K562 (cell line): ENCODE data around the gene LIMS2. TPM values are rescaled to one million over a fixed set of nuclear protein-coding genes. Genes with fewer than 3 reads are reported as not detected.

Experiments used
- BMI1 ChIP-seq: fragments of 150-350 bp; IDR thresholded peaks from 2 replicates; pipeline ENCODE4 v1.6.1; 2014; ENCODE audit warnings: low read length
- CHCHD3 ChIP-seq: fragments of 250-450 bp; sonication (Bioruptor Pico); IDR thresholded peaks from 2 replicates; pipeline ENCODE4 v2.1.2; 2022; ENCODE audit warnings: mild to moderate bottlenecking
- DPF2 ChIP-seq: fragments of 450-650 bp; IDR thresholded peaks from 2 replicates; pipeline ENCODE4 v1.6.1; 2016
- ETV6 ChIP-seq, 3 experiments: fragments of 150-350 bp in 1 of 3; sonication (generic) in 1 of 3; formaldehyde crosslinking in 1 of 3; IDR thresholded peaks; 2 replicates each; pipeline versions ENCODE4 v1.6.1 to v1.8.0; 2014 to 2022; ENCODE audit warnings: borderline replicate concordance in 2 of 3, low read depth in 2 of 3, antibody characterized with exemption in 1 of 3, low read length in 1 of 3, mild to moderate bottlenecking in 1 of 3, missing genetic modification reagents in 1 of 3
- FOXA3 ChIP-seq, 2 experiments: fragments of 450-650 bp in 1 of 2; sonication (generic) in 1 of 2; formaldehyde crosslinking; IDR thresholded peaks in 1 of 2; conservative IDR thresholded peaks in 1 of 2; 2 replicates each; pipeline versions ENCODE4 v1.4.0 to v1.8.0; 2020 to 2022; ENCODE audit warnings: mild to moderate bottlenecking in 2 of 2, missing genetic modification reagents in 1 of 2
- HMGN3 ChIP-seq: IDR thresholded peaks from 2 replicates; pipeline ENCODE4 v1.6.1; 2011; ENCODE audit warnings: borderline replicate concordance, low read depth, mild to moderate bottlenecking, mixed read lengths, low read length; ENCODE audit not compliant: insufficient read length; ENCODE audit errors: extremely low read depth
- HNRNPLL ChIP-seq: fragments of 200-400 bp; formaldehyde crosslinking; IDR thresholded peaks from 2 replicates; pipeline ENCODE4 v1.6.1; 2017; ENCODE audit warnings: low read length, low read depth, mild to moderate bottlenecking; ENCODE audit not compliant: poor library complexity, severe bottlenecking
- MED1 ChIP-seq: sonication (generic); formaldehyde crosslinking; IDR thresholded peaks from 2 replicates; pipeline ENCODE4 v1.8.1; 2023; ENCODE audit warnings: missing genetic modification reagents, borderline replicate concordance
- NCOA4 ChIP-seq: fragments of 450-650 bp; IDR thresholded peaks from 2 replicates; pipeline ENCODE4 v1.6.1; 2018; ENCODE audit warnings: mild to moderate bottlenecking; ENCODE audit not compliant: partially characterized antibody
- NCOR1 ChIP-seq: fragments of 450-650 bp; IDR thresholded peaks from 2 replicates; pipeline ENCODE4 v1.6.1; 2016; ENCODE audit warnings: mild to moderate bottlenecking, moderate library complexity
- NELFE ChIP-seq: IDR thresholded peaks from 2 replicates; pipeline ENCODE4 v1.6.1; 2011; ENCODE audit warnings: mild to moderate bottlenecking; ENCODE audit not compliant: insufficient read depth, insufficient read length
- NFXL1 ChIP-seq: fragments of 450-650 bp; formaldehyde crosslinking; IDR thresholded peaks from 2 replicates; pipeline ENCODE4 v1.4.0; 2021; ENCODE audit warnings: mild to moderate bottlenecking
- NRF1 ChIP-seq, 2 experiments: fragments of 450-650 bp; IDR thresholded peaks in 1 of 2; conservative IDR thresholded peaks in 1 of 2; 2 replicates each; pipeline ENCODE4 v1.6.1; 2014; ENCODE audit warnings: mild to moderate bottlenecking in 2 of 2
- YY1 ChIP-seq, 3 experiments: IDR thresholded peaks; 2 replicates each; pipeline ENCODE4 v1.6.1; 2011; ENCODE audit warnings: low read length in 2 of 3, mild to moderate bottlenecking in 2 of 3, moderate library complexity in 2 of 3, borderline replicate concordance in 1 of 3, control low read depth in 1 of 3, low read depth in 1 of 3; ENCODE audit not compliant: insufficient read depth in 3 of 3, insufficient replicate concordance in 2 of 3, control insufficient read depth in 1 of 3, insufficient read length in 1 of 3; ENCODE audit errors: extremely low read depth in 1 of 3
- ZBTB17 ChIP-seq: fragments of 450-650 bp; formaldehyde crosslinking; IDR thresholded peaks from 2 replicates; pipeline ENCODE4 v1.4.0; 2020; ENCODE audit warnings: mild to moderate bottlenecking
- ZNF184 ChIP-seq: sonication (generic); formaldehyde crosslinking; IDR thresholded peaks from 2 replicates; pipeline ENCODE4 v1.5.0; 2020; ENCODE audit warnings: missing genetic modification reagents
- ZNF696 ChIP-seq: fragments of 250-450 bp; sonication (Bioruptor Pico); conservative IDR thresholded peaks from 2 replicates; pipeline ENCODE4 v1.4.0; 2020; ENCODE audit warnings: mild to moderate bottlenecking, moderate library complexity
- polyA plus RNA-seq, 8 experiments: library from polyadenylated mRNA; depleted of rRNA in 4 of 8; stranded (reverse) in 5 of 8; unstranded in 3 of 8; fragments of >200 nt; fragmentation: Nextera tagmentation in 2 of 8; fragmentation: Illumina TruSeq in 1 of 8; extraction: Ambion mirVana in 2 of 8; extraction: Trizol in 1 of 8; gene quantifications; 2 replicates each; pipeline versions ENCODE4 v1.2.1 to v1.2.3, GENCODE V29; 2011 to 2014; ENCODE audit warnings: inconsistent platforms in 1 of 8, missing spikeins in 1 of 8
- total RNA-seq, 7 experiments: library from RNA; depleted of rRNA in 6 of 7; stranded (reverse); fragments of >200 nt in 6 of 7; fragmentation: Illumina TruSeq in 2 of 7; extraction: Trizol in 2 of 7; gene quantifications; 2 replicates each; pipeline versions ENCODE4 v1.2.1 to v1.2.3, GENCODE V29; 2011 to 2021; ENCODE audit warnings: low replicate concordance in 1 of 7
- TF ChIP-seq, protein P1 (sequence below): fragments of 150-350 bp; IDR thresholded peaks from 2 replicates; pipeline ENCODE4 v1.6.1; 2014; ENCODE audit warnings: low read depth, mild to moderate bottlenecking, low read length, borderline replicate concordance
- TF ChIP-seq, protein P2 (sequence below), 2 experiments: fragments of 200-800 bp in 1 of 2; sonication (Bioruptor generic) in 1 of 2; sonication (generic) in 1 of 2; formaldehyde crosslinking in 1 of 2; IDR thresholded peaks in 1 of 2; conservative IDR thresholded peaks in 1 of 2; 2 replicates each; pipeline versions ENCODE4 v1.5.0 to v1.6.1; 2016 to 2020; ENCODE audit warnings: missing compliant biosample characterization in 1 of 2, missing genetic modification characterization in 1 of 2, missing genetic modification reagents in 1 of 2
- TF ChIP-seq, protein P3 (sequence below), 2 experiments: IDR thresholded peaks; 2 replicates each; pipeline ENCODE4 v1.6.1; 2011; ENCODE audit warnings: borderline replicate concordance in 1 of 2, control low read depth in 1 of 2, low read depth in 1 of 2, low read length in 1 of 2, mild to moderate bottlenecking in 1 of 2, mixed read lengths in 1 of 2, moderate library complexity in 1 of 2; ENCODE audit not compliant: insufficient read depth in 1 of 2, insufficient read length in 1 of 2, poor library complexity in 1 of 2, severe bottlenecking in 1 of 2; ENCODE audit errors: extremely low read depth in 1 of 2

The LIMS2 gene
- total and polyA plus RNA-seq, 9 of the 15 experiments (the other 6 are each of a cell fraction or from before 2014, with no cell fraction given): 0.04 to 0.22 TPM; not detected in 7

DNA sequence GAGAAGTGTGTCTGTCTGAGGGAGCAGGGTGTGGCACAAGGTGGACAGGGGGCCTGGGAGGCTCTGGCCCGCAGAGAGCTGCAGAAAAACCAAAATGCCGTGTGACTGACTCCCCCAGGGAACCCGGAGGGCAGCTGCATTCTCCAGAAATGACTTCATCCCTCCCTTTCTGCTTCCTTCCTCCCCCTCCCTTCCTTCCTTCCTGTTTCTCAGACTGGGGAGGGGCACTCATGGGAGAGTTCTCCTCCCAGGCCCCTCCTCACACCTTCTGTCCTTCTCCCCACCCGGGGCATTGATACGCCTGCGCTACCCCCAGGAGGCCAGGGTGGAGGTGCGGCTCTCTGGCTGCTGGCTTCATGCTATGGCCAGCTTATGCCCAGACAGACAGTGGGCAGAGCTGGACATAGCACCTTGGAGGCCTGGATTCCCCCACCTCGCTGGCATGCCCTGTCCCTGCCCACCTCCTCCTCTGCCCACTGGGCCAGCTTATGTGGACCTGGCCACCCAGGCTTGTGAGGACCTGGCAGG, 37.5 kb downstream of the LIMS2 start (continued):
- TF ChIP-seq BMI1 (no peak), NRF1 (conservative IDR thresholded peaks at IDR 0.05 in 1 of 2, IDR thresholded peaks at IDR 0.05 in 1 of 2) (peak; percentile 18 to 21; a peak in 2 of 4 replicates), NCOA4 (no peak), HNRNPLL (no peak), DPF2 (no peak), CHCHD3 (no peak), ZBTB17 (CRISPR knock-in tag) (no peak), NELFE (no peak), YY1 (IDR thresholded peaks at IDR 0.05; ENCODE audit: borderline replicate concordance in 1 of 3, control insufficient read depth in 1 of 3, extremely low read depth in 1 of 3, insufficient read depth in 3 of 3, insufficient read length in 1 of 3, insufficient replicate concordance in 2 of 3, low read depth in 1 of 3, low read length in 2 of 3) (no peak), NCOR1 (no peak), NFXL1 (CRISPR knock-in tag) (no peak), ZNF696 (no peak), FOXA3 (CRISPR knock-in tag; conservative IDR thresholded peaks at IDR 0.05 in 1 of 2, IDR thresholded peaks at IDR 0.05 in 1 of 2) (no peak), ETV6 (IDR thresholded peaks at IDR 0.05; ENCODE audit: borderline replicate concordance in 1 of 2, low read depth in 2 of 2, low read length in 1 of 2) (peak; percentile 53 to 59; a peak in 1 of 4 replicates), ETV6 (CRISPR knock-in tag; IDR thresholded peaks at IDR 0.05; ENCODE audit: borderline replicate concordance) (no peak), HMGN3 (no peak), ZNF184 (CRISPR knock-in tag) (no peak), MED1 (CRISPR knock-in tag) (no peak)
- TF ChIP-seq, protein P1, sequence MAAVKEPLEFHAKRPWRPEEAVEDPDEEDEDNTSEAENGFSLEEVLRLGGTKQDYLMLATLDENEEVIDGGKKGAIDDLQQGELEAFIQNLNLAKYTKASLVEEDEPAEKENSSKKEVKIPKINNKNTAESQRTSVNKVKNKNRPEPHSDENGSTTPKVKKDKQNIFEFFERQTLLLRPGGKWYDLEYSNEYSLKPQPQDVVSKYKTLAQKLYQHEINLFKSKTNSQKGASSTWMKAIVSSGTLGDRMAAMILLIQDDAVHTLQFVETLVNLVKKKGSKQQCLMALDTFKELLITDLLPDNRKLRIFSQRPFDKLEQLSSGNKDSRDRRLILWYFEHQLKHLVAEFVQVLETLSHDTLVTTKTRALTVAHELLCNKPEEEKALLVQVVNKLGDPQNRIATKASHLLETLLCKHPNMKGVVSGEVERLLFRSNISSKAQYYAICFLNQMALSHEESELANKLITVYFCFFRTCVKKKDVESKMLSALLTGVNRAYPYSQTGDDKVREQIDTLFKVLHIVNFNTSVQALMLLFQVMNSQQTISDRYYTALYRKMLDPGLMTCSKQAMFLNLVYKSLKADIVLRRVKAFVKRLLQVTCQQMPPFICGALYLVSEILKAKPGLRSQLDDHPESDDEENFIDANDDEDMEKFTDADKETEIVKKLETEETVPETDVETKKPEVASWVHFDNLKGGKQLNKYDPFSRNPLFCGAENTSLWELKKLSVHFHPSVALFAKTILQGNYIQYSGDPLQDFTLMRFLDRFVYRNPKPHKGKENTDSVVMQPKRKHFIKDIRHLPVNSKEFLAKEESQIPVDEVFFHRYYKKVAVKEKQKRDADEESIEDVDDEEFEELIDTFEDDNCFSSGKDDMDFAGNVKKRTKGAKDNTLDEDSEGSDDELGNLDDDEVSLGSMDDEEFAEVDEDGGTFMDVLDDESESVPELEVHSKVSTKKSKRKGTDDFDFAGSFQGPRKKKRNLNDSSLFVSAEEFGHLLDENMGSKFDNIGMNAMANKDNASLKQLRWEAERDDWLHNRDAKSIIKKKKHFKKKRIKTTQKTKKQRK: no peak
- TF ChIP-seq, protein P2, sequence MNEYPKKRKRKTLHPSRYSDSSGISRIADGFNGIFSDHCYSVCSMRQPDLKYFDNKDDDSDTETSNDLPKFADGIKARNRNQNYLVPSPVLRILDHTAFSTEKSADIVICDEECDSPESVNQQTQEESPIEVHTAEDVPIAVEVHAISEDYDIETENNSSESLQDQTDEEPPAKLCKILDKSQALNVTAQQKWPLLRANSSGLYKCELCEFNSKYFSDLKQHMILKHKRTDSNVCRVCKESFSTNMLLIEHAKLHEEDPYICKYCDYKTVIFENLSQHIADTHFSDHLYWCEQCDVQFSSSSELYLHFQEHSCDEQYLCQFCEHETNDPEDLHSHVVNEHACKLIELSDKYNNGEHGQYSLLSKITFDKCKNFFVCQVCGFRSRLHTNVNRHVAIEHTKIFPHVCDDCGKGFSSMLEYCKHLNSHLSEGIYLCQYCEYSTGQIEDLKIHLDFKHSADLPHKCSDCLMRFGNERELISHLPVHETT (CRISPR knock-in tag; conservative IDR thresholded peaks at IDR 0.05 in 1 of 2, IDR thresholded peaks at IDR 0.05 in 1 of 2): no peak
- TF ChIP-seq, protein P3, sequence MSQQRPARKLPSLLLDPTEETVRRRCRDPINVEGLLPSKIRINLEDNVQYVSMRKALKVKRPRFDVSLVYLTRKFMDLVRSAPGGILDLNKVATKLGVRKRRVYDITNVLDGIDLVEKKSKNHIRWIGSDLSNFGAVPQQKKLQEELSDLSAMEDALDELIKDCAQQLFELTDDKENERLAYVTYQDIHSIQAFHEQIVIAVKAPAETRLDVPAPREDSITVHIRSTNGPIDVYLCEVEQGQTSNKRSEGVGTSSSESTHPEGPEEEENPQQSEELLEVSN (IDR thresholded peaks at IDR 0.05; ENCODE audit: borderline replicate concordance in 1 of 2, extremely low read depth in 1 of 2, insufficient read depth in 1 of 2, insufficient read length in 1 of 2, low read depth in 1 of 2, low read length in 1 of 2, poor library complexity in 1 of 2, severe bottlenecking in 1 of 2): peak in 1 of 2 experiments; percentile 13
